Right lobe of liver (tissue), 6 donors: ENCODE results near the gene UQCRQ. TPM values are rescaled to one million over a fixed set of nuclear protein-coding genes. Genes with fewer than 3 reads are reported as not detected.
A peak's percentile ranks its signal among the peaks of the same experiment; 100 is the strongest.
"Not testable (repeated sequence)": the region's sequence is repeated elsewhere in the genome, so short reads cannot be mapped to it uniquely, and the experiment has no call there.

Source experiments
- ATAC-seq, 4 donors: fragments of 200-7000 bp; cut with Tn5 transposase; one replicate each; pipeline ENCODE4 v1.9.1; 2020; ENCODE audit warnings: mild to moderate bottlenecking in 4 of 4, moderate library complexity in 4 of 4
- DNase-seq, 3 donors: peaks; one replicate each; pipeline ENCODE4 v3.0.0-alpha.2; 2020
- H3K27ac ChIP-seq, 3 donors: fragments of 200-600 bp; one replicate each; pipeline ENCODE4 v1.8.0; 2022
- H3K27me3 ChIP-seq, 2 donors: fragments of 200-600 bp; one replicate each; pipeline ENCODE4 v1.8.0; 2022
- H3K36me3 ChIP-seq, 4 donors: fragments of 200-600 bp; sonication (generic) in 1 of 4; one replicate each; pipeline versions ENCODE4 v1.5.1 to v1.8.0; 2017 to 2022; ENCODE audit warnings: control low read depth in 1 of 4
- H3K4me1 ChIP-seq, 4 donors: fragments of 200-600 bp; sonication (generic) in 1 of 4; one replicate each; pipeline versions ENCODE4 v1.5.1 to v1.8.0; 2017 to 2022; ENCODE audit warnings: control low read depth in 1 of 4
- H3K4me3 ChIP-seq, 3 donors: fragments of 200-600 bp; one replicate each; pipeline ENCODE4 v1.8.0; 2022
- H3K9me3 ChIP-seq, 4 donors: fragments of 200-600 bp; sonication (generic) in 1 of 4; one replicate each; pipeline versions ENCODE4 v1.5.1 to v1.8.0; 2017 to 2022; ENCODE audit warnings: control low read depth in 1 of 4
- CTCF ChIP-seq, 4 donors: fragments of 200-600 bp in 3 of 4; fragments of 450-650 bp in 1 of 4; IDR thresholded peaks; one replicate each; pipeline versions ENCODE4 v1.5.1 to v1.8.0; 2016 to 2022; ENCODE audit warnings: antibody characterized with exemption in 4 of 4, mild to moderate bottlenecking in 2 of 4
- POLR2A ChIP-seq: fragments of 450-650 bp; IDR thresholded peaks from one replicate; pipeline ENCODE4 v1.6.1; 2017; ENCODE audit warnings: antibody characterized with exemption, mild to moderate bottlenecking
- WGBS: methylation state at CpG from one replicate; pipeline ENCODE4 v1.1.6; 2018; ENCODE audit warnings: low coverage, low lambda C conversion rate; ENCODE audit not compliant: insufficient coverage; ENCODE audit errors: missing lambda C conversion rate; 5-methylcytosine and 5-hydroxymethylcytosine counted together
- intact Hi-C, 2 donors: fragments of 100-400 bp; cut with DNase I; formaldehyde crosslinking; loops; one replicate each; pipeline versions ENCODE4 v1.11.2 to v1.14.1; 2022
- total RNA-seq, 6 experiments: library from RNA; depleted of rRNA in 2 of 6; stranded (reverse); fragments of >200 nt in 2 of 6; fragmentation: NEBNext Ultra II Directional in 3 of 6; extraction: Animal tissue kit (Norgen Biotek cat#: 25700) in 3 of 6; gene quantifications; one replicate each; pipeline versions ENCODE4 v1.1.0 to v1.2.4, GENCODE V29; 2016 to 2023
- donor health status: DM: no; HTN: yes; CAD: no.
- donor health status: DM: no; HTN: no; CAD: no.
- donor health status: DM: no; HTN: no; CAD: no.
- donor health status: DM: no; HTN: yes; CAD: no.
- donor health status: DM: no; HTN: yes; CAD: no.

The UQCRQ gene
- total RNA-seq, 6 experiments from 2014 or later = 488 to 702 (median 628) TPM

- no peak for TF ChIP-seq POLR2A
- no peak for TF ChIP-seq CTCF (IDR thresholded peaks at IDR 0.05)
- Histone ChIP-seq H3K4me3 (no peak overlapping the region), H3K27me3 (no peaks in the 10 kb centered on the region), H3K36me3 (no peaks in the 10 kb centered on the region), H3K27ac (peak overlapping the region; percentile 37 to 81 (median 56)), H3K4me1 (peaks cover 0 to 50% (median 14%) of the 10 kb centered on the region in 4 donors), H3K9me3 (no peaks in the 10 kb centered on the region)
- intact Hi-C loops = no loop called here
- DNase-seq (no peak), ATAC-seq (peak in 1 of 4 donors; percentile 41)
- WGBS = 49% methylated on average over 2 of the region's 2 CpGs
Measured at GRCh38 chr5:132850066-132850465, 16.4 kb upstream of the UQCRQ start.

GRCh38 chr5:132853323-132853722 is 13.1 kb upstream of the UQCRQ start:
- intact Hi-C loops = no loop called here
- TF ChIP-seq CTCF (IDR thresholded peaks at IDR 0.05) (no peak), POLR2A (peak; percentile 87)
- no peaks in the 10 kb centered on the region for H3K9me3 ChIP-seq
- peak overlapping the region; percentile 64 to 79 (median 73) for H3K27ac ChIP-seq
- H3K4me1 ChIP-seq = peaks cover 0 to 52% (median 14%) of the 10 kb centered on the region in 4 donors
- H3K27me3 ChIP-seq = no peaks in the 10 kb centered on the region
- WGBS = 24% methylated on average over 3 of the region's 3 CpGs
- H3K4me3 ChIP-seq = peak overlapping the region in 1 of 3 donors; percentile 8
- peak in 1 of 3 donors; percentile 66 for DNase-seq
- no peaks in the 10 kb centered on the region for H3K36me3 ChIP-seq
- ATAC-seq = peak; percentile 87 to 93 (median 91)

- H3K9me3 ChIP-seq = no peaks in the 10 kb centered on the region
- WGBS = 5% methylated on average over 1 of the region's 1 CpG
- H3K4me1 ChIP-seq = peaks cover 0 to 49% (median 13%) of the 10 kb centered on the region in 4 donors
- no peaks in the 10 kb centered on the region for H3K27me3 ChIP-seq
- ATAC-seq (peak; percentile 5 to 35 (median 16)), DNase-seq (no peak)
- no peak for TF ChIP-seq POLR2A
- TF ChIP-seq CTCF (IDR thresholded peaks at IDR 0.05) = no peak
- intact Hi-C loops = no loop called here
- peak overlapping the region; percentile 64 to 79 (median 73) for H3K27ac ChIP-seq
- H3K36me3 ChIP-seq = no peaks in the 10 kb centered on the region
- H3K4me3 ChIP-seq = no peak overlapping the region
Measured at GRCh38 chr5:132853790-132854189, 12.7 kb upstream of the UQCRQ start.

GRCh38 chr5:132854301-132854700 is 12.1 kb upstream of the UQCRQ start:
- DNase-seq (no peak), ATAC-seq (peak in 2 of 4 donors; percentile 20 to 27)
- WGBS = 12% methylated on average over 3 of the region's 3 CpGs
- Histone ChIP-seq H3K27me3 (no peaks in the 10 kb centered on the region), H3K4me3 (no peak overlapping the region), H3K27ac (peak overlapping the region; percentile 64 to 79 (median 73)), H3K4me1 (peaks cover 0 to 44% (median 10%) of the 10 kb centered on the region in 4 donors), H3K9me3 (no peaks in the 10 kb centered on the region), H3K36me3 (no peaks in the 10 kb centered on the region)
- no peak for TF ChIP-seq POLR2A
- no peak for TF ChIP-seq CTCF (IDR thresholded peaks at IDR 0.05)
- intact Hi-C loops = no loop called here

- H3K4me3 ChIP-seq, H3K9me3 ChIP-seq, H3K27me3 ChIP-seq, DNase-seq, H3K36me3 ChIP-seq, intact Hi-C loops: not testable (repeated sequence)
- Histone ChIP-seq H3K4me1 (peaks cover 0 to 37% (median 7%) of the 10 kb centered on the region in 4 donors), H3K27ac (peak overlapping the region; percentile 64 to 79 (median 73))
- peak in 1 of 4 donors; percentile 26 for ATAC-seq
- 86% methylated on average over 5 of the region's 5 CpGs for WGBS
Measured at GRCh38 chr5:132854992-132855391, 11.4 kb upstream of the UQCRQ start.
